PFSK-1 (cell line): ENCODE results near the gene DHRSX.

Experiments used
- FOXP2 ChIP-seq: optimal IDR thresholded peaks from 2 replicates; pipeline ENCODE3; 2011; ENCODE audit warnings: borderline replicate concordance, control low read depth, inconsistent platforms; ENCODE audit not compliant: insufficient read depth; ENCODE audit errors: extremely low read length, extremely low read depth
- POLR2AphosphoS5 ChIP-seq: IDR thresholded peaks from 2 replicates; pipeline ENCODE4 v1.6.1; 2012; ENCODE audit warnings: low read depth, mild to moderate bottlenecking, control low read depth, low read length, moderate library complexity
- REST ChIP-seq, 2 experiments: IDR thresholded peaks; 2 replicates each; pipeline versions ENCODE4 v1.6.1 to v1.8.0; 2011 to 2012; ENCODE audit warnings: low read depth in 2 of 2, low read length in 2 of 2, control low read depth in 1 of 2, inconsistent platforms in 1 of 2, mild to moderate bottlenecking in 1 of 2, moderate library complexity in 1 of 2; ENCODE audit not compliant: insufficient read depth in 1 of 2
- SIN3A ChIP-seq: IDR thresholded peaks from 2 replicates; pipeline ENCODE4 v1.6.1; 2012; ENCODE audit warnings: mild to moderate bottlenecking, low read length, moderate library complexity, borderline replicate concordance; ENCODE audit not compliant: insufficient read depth
- TAF1 ChIP-seq: IDR thresholded peaks from 2 replicates; pipeline ENCODE4 v1.6.1; 2012; ENCODE audit warnings: low read length, control low read depth, borderline replicate concordance; ENCODE audit not compliant: insufficient read depth

Gene DHRSX

GRCh38 chrX:2311501-2311900, 189.3 kb downstream of the DHRSX start:
- TF ChIP-seq SIN3A (no peak), REST (IDR thresholded peaks at IDR 0.05; ENCODE audit: insufficient read depth in 1 of 2, low read depth in 2 of 2, low read length in 2 of 2) (no peak)

- TF ChIP-seq FOXP2 (no peak), POLR2AphosphoS5 (no peak), REST (IDR thresholded peaks at IDR 0.05; ENCODE audit: insufficient read depth in 1 of 2, low read depth in 2 of 2, low read length in 2 of 2) (no peak), SIN3A (no peak), TAF1 (no peak)
Measured at GRCh38 chrX:2301901-2302300, 198.9 kb downstream of the DHRSX start.

GRCh38 chrX:2299871-2300270, 200.9 kb downstream of the DHRSX start:
- no peak for TF ChIP-seq REST (IDR thresholded peaks at IDR 0.05; ENCODE audit: insufficient read depth in 1 of 2, low read depth in 2 of 2, low read length in 2 of 2)
- no peak for TF ChIP-seq POLR2AphosphoS5
- no peak for TF ChIP-seq FOXP2
- TF ChIP-seq SIN3A = no peak
- no peak for TF ChIP-seq TAF1

GRCh38 chrX:2286731-2287130, 214.0 kb downstream of the DHRSX start:
- no peak for TF ChIP-seq SIN3A
- TF ChIP-seq POLR2AphosphoS5 = no peak
- no peak for TF ChIP-seq TAF1
- TF ChIP-seq FOXP2 = no peak
- no peak for TF ChIP-seq REST (IDR thresholded peaks at IDR 0.05; ENCODE audit: insufficient read depth in 1 of 2, low read depth in 2 of 2, low read length in 2 of 2)

- TF ChIP-seq FOXP2 (no peak), POLR2AphosphoS5 (no peak), TAF1 (no peak), SIN3A (no peak), REST (IDR thresholded peaks at IDR 0.05; ENCODE audit: insufficient read depth in 1 of 2, low read depth in 2 of 2, low read length in 2 of 2) (no peak)
Measured at GRCh38 chrX:2284601-2285000, 216.2 kb downstream of the DHRSX start.
